GM18519 (cell line): Measurements from ENCODE around the gene CHMP1B.

Source experiments
- ATAC-seq: cut with Tn5 transposase; IDR thresholded peaks from one replicate; pipeline ENCODE4 v1.9.1; 2021; ENCODE audit warnings: mild to moderate bottlenecking, moderate library complexity; ENCODE audit not compliant: unreplicated experiment, low FRiP score

Gene CHMP1B

GRCh38 chr18:11851146-11851805, at the start of gene CHMP1B:
CHMP1B (plus strand) TSS chr18:11851413; CDS start chr18:11851512, 99 bp downstream.
- ATAC-seq, result peak; percentile 83

GRCh38 chr18:11801573-11801972, 49.6 kb upstream of the CHMP1B start:
- no peak for ATAC-seq

GRCh38 chr18:11802158-11802557, 49.1 kb upstream of the CHMP1B start:
- ATAC-seq, result no peak

GRCh38 chr18:11802586-11802985, 48.6 kb upstream of the CHMP1B start:
- no peak for ATAC-seq

- ATAC-seq, result no peak
Observed at GRCh38 chr18:11807233-11807632, 44.0 kb upstream of the CHMP1B start.

- ATAC-seq, result no peak
Observed at GRCh38 chr18:11808001-11808855, 43.0 kb upstream of the CHMP1B start.

- ATAC-seq, result no peak
Observed at GRCh38 chr18:11809895-11810294, 41.3 kb upstream of the CHMP1B start.

- no peak for ATAC-seq
Observed at GRCh38 chr18:11810379-11810778, 40.8 kb upstream of the CHMP1B start.

- no peak for ATAC-seq
Observed at GRCh38 chr18:11811009-11811408, 40.2 kb upstream of the CHMP1B start.

- no peak for ATAC-seq
Observed at GRCh38 chr18:11817229-11817628, 34.0 kb upstream of the CHMP1B start.

- ATAC-seq, result no peak
Observed at GRCh38 chr18:11818486-11819203, 32.6 kb upstream of the CHMP1B start.

- no peak for ATAC-seq
Observed at GRCh38 chr18:11819938-11820337, 31.3 kb upstream of the CHMP1B start.

GRCh38 chr18:11820697-11821096, 30.5 kb upstream of the CHMP1B start:
- ATAC-seq, result no peak

GRCh38 chr18:11821208-11821607, 30.0 kb upstream of the CHMP1B start:
- ATAC-seq, result no peak

GRCh38 chr18:11821643-11822237, 29.5 kb upstream of the CHMP1B start:
- no peak for ATAC-seq

- ATAC-seq, result no peak
Observed at GRCh38 chr18:11823545-11823944, 27.7 kb upstream of the CHMP1B start.

- no peak for ATAC-seq
Observed at GRCh38 chr18:11826836-11827235, 24.4 kb upstream of the CHMP1B start.

- no peak for ATAC-seq
Observed at GRCh38 chr18:11828786-11829432, 22.3 kb upstream of the CHMP1B start.

- no peak for ATAC-seq
Observed at GRCh38 chr18:11830585-11830984, 20.6 kb upstream of the CHMP1B start.

GRCh38 chr18:11831921-11832320, 19.3 kb upstream of the CHMP1B start:
- ATAC-seq, result no peak
